Natural killer cell (primary cell): ENCODE results near the gene PRR14L. TPM values are rescaled to one million over a fixed set of nuclear protein-coding genes. Genes with fewer than 3 reads are reported as not detected.

Source experiments
- ATAC-seq, 3 donors: fragments of 150-1000 bp in 2 of 3; fragments of 200-7000 bp in 1 of 3; cut with Tn5 transposase; 1 replicate in 1 of 3; 2 replicates in 2 of 3; pipeline ENCODE4 v1.10.0; 2021; ENCODE audit warnings: mild to moderate bottlenecking in 2 of 3, moderate library complexity in 2 of 3
- DNase-seq, 2 donors: peaks; one replicate each; pipeline versions ENCODE4 v3.0.0 to v3.0.0-alpha.2; 2013 to 2021; ENCODE audit warnings: mixed read lengths in 1 of 2
- H3K27ac ChIP-seq: one replicate; pipeline ENCODE4 v1.5.1; 2013; ENCODE audit warnings: mild to moderate bottlenecking, low read length
- H3K27me3 ChIP-seq: one replicate; pipeline ENCODE4 v1.6.1; 2013; ENCODE audit warnings: low read length; ENCODE audit not compliant: control insufficient read depth, insufficient read depth
- H3K36me3 ChIP-seq: one replicate; pipeline ENCODE4 v1.6.1; 2013; ENCODE audit warnings: low read length; ENCODE audit not compliant: control insufficient read depth, insufficient read depth
- H3K4me1 ChIP-seq: one replicate; pipeline ENCODE4 v1.6.1; 2013; ENCODE audit warnings: low read length; ENCODE audit not compliant: control insufficient read depth, insufficient read depth
- H3K4me3 ChIP-seq: one replicate; pipeline ENCODE4 v1.5.1; 2013; ENCODE audit warnings: low read length
- H3K9me3 ChIP-seq: one replicate; pipeline ENCODE4 v1.6.1; 2013; ENCODE audit warnings: low read length; ENCODE audit not compliant: control insufficient read depth, insufficient read depth
- H3K27ac Mint-ChIP-seq, 2 donors: one replicate each; pipeline ENCODE4 v1.8.0; 2022; ENCODE audit warnings: mild to moderate bottlenecking in 2 of 2, mixed read lengths in 2 of 2, moderate library complexity in 1 of 2
- H3K27me3 Mint-ChIP-seq, 2 donors: one replicate each; pipeline ENCODE4 v1.8.0; 2022; ENCODE audit warnings: low read depth in 2 of 2, mixed read lengths in 2 of 2
- H3K36me3 Mint-ChIP-seq: one replicate; pipeline ENCODE4 v1.8.0; 2022; ENCODE audit warnings: mixed read lengths
- H3K4me1 Mint-ChIP-seq, 2 donors: one replicate each; pipeline ENCODE4 v1.8.0; 2022; ENCODE audit warnings: mixed read lengths in 2 of 2
- H3K4me3 Mint-ChIP-seq: one replicate; pipeline ENCODE4 v1.8.0; 2022; ENCODE audit warnings: mild to moderate bottlenecking, moderate library complexity, mixed read lengths
- H3K9me3 Mint-ChIP-seq, 2 donors: one replicate each; pipeline ENCODE4 v1.8.0; 2022; ENCODE audit warnings: mixed read lengths in 2 of 2
- CTCF ChIP-seq: fragments of 200-600 bp; IDR thresholded peaks from one replicate; pipeline ENCODE4 v1.8.0; 2022; ENCODE audit warnings: antibody characterized with exemption
- WGBS: methylation state at CpG from one replicate; pipeline ENCODE4 v1.1.7; 2013; ENCODE audit warnings: missing lambda C conversion rate; ENCODE audit not compliant: insufficient coverage; 5-methylcytosine and 5-hydroxymethylcytosine counted together
- intact Hi-C: fragments of 100-400 bp; cut with micrococcal nuclease; formaldehyde crosslinking; loops from one replicate; pipeline ENCODE4 v1.14.2; 2022
- total RNA-seq, 4 donors: library from RNA; stranded (reverse); fragments of 120-200 nt in 1 of 4; gene quantifications; one replicate each; pipeline versions ENCODE4 v1.2.3 to v1.2.4, GENCODE V29; 2013 to 2022

Gene PRR14L
- total RNA-seq, 3 donors from 2014 or later (not counting 1 experiment from before 2014, with no cell fraction given), result 39.3 to 54.1 (median 54.0) TPM

GRCh38 chr22:31748490-31748889 is 1.4 kb downstream of the PRR14L start:
- no peaks in the 10 kb centered on the region for H3K27me3 ChIP-seq
- DNase-seq, result peak in 1 of 2 donors; percentile 18
- H3K4me1 ChIP-seq, result peaks cover 31% of the 10 kb centered on the region
- WGBS, result 32% methylated on average over 2 of the region's 2 CpGs
- Mint-ChIP-seq H3K27me3 (no peaks in the 10 kb centered on the region), H3K9me3 (no peaks in the 10 kb centered on the region), H3K4me1 (peaks cover 43 to 49% of the 10 kb centered on the region in 2 donors), H3K36me3 (no peaks in the 10 kb centered on the region), H3K27ac (peak overlapping the region; percentile 87 to 89), H3K4me3 (peak overlapping the region; percentile 98)
- peaks cover 6% of the 10 kb centered on the region for H3K36me3 ChIP-seq
- TF ChIP-seq CTCF, result no peak
- intact Hi-C loops, result no loop called here
- ATAC-seq, result no peak
- H3K9me3 ChIP-seq, result no peaks in the 10 kb centered on the region
- H3K27ac ChIP-seq, result no peak overlapping the region
- no peak overlapping the region for H3K4me3 ChIP-seq

- no peak for ATAC-seq
- Mint-ChIP-seq H3K36me3 (no peaks in the 10 kb centered on the region), H3K9me3 (no peaks in the 10 kb centered on the region), H3K27ac (peak overlapping the region; percentile 67 to 89), H3K4me3 (peak overlapping the region; percentile 98), H3K4me1 (peaks cover 34 to 45% of the 10 kb centered on the region in 2 donors), H3K27me3 (no peaks in the 10 kb centered on the region)
- intact Hi-C loops, result no loop called here
- TF ChIP-seq CTCF, result no peak
- no peak for DNase-seq
- H3K27ac ChIP-seq, result no peak overlapping the region
- WGBS, result 100% methylated on average over 2 of the region's 4 CpGs
- no peaks in the 10 kb centered on the region for H3K9me3 ChIP-seq
- peaks cover 21% of the 10 kb centered on the region for H3K4me1 ChIP-seq
- peaks cover 6% of the 10 kb centered on the region for H3K36me3 ChIP-seq
- H3K4me3 ChIP-seq, result no peak overlapping the region
- no peaks in the 10 kb centered on the region for H3K27me3 ChIP-seq
Observed at GRCh38 chr22:31747441-31747840, 2.5 kb downstream of the PRR14L start.

GRCh38 chr22:31743871-31744270 is 6.1 kb downstream of the PRR14L start:
- no peaks in the 10 kb centered on the region for H3K27me3 Mint-ChIP-seq
- Histone ChIP-seq H3K27ac (no peak overlapping the region), H3K9me3 (no peaks in the 10 kb centered on the region), H3K27me3 (no peaks in the 10 kb centered on the region), H3K4me3 (no peak overlapping the region), H3K4me1 (peaks cover 5% of the 10 kb centered on the region), H3K36me3 (peaks cover 19% of the 10 kb centered on the region)
- peaks cover 22 to 39% of the 10 kb centered on the region in 2 donors for H3K4me1 Mint-ChIP-seq
- intact Hi-C loops, result no loop called here
- 93% methylated on average over 2 of the region's 7 CpGs for WGBS
- DNase-seq (no peak), ATAC-seq (no peak)
- no peak for TF ChIP-seq CTCF
- H3K36me3 Mint-ChIP-seq, result no peaks in the 10 kb centered on the region
- no peak overlapping the region for H3K27ac Mint-ChIP-seq
- H3K4me3 Mint-ChIP-seq, result no peak overlapping the region
- no peaks in the 10 kb centered on the region for H3K9me3 Mint-ChIP-seq

- no peaks in the 10 kb centered on the region for H3K27me3 ChIP-seq
- no peaks in the 10 kb centered on the region for H3K4me1 ChIP-seq
- H3K27ac ChIP-seq, result no peak overlapping the region
- Mint-ChIP-seq H3K4me3 (no peak overlapping the region), H3K4me1 (peaks cover 21 to 37% of the 10 kb centered on the region in 2 donors), H3K27ac (peak overlapping the region; percentile 10 to 64), H3K9me3 (no peaks in the 10 kb centered on the region), H3K27me3 (no peaks in the 10 kb centered on the region), H3K36me3 (peaks cover 9% of the 10 kb centered on the region)
- intact Hi-C loops, result no loop called here
- 100% methylated on average over 1 of the region's 2 CpGs for WGBS
- H3K36me3 ChIP-seq, result peaks cover 25% of the 10 kb centered on the region
- TF ChIP-seq CTCF, result no peak
- no peak overlapping the region for H3K4me3 ChIP-seq
- no peaks in the 10 kb centered on the region for H3K9me3 ChIP-seq
- DNase-seq (no peak), ATAC-seq (no peak)
Observed at GRCh38 chr22:31742682-31743081, 7.2 kb downstream of the PRR14L start.
